A673 (cell line): ENCODE measurements around the gene NHS. TPM values are rescaled to one million over a fixed set of nuclear protein-coding genes. Genes with fewer than 3 reads are reported as not detected.

Experiments used
- BruUV-seq: library from RNA; stranded (reverse); fragments of 400-500 nt; replicated peaks from 2 replicates; lab custom pipeline; 2021; lab: Mats Ljungman, UMichigan
- CTCF ChIA-PET: fragments of 300-600 bp; sonication (Branson Sonifier 250); formaldehyde crosslinking; loops from one replicate; lab custom pipeline; 2022; ENCODE audit warnings: antibody characterized with exemption; lab: Charles Lee
- POLR2A ChIA-PET: fragments of 300-600 bp; sonication (Branson Sonifier 250); formaldehyde crosslinking; loops from one replicate; lab custom pipeline; 2022; ENCODE audit warnings: antibody characterized with exemption; ENCODE audit not compliant: low non-redundant PET; lab: Charles Lee
- DNase-seq: peaks from one replicate; pipeline ENCODE4 v3.0.0-alpha.2; 2015; ENCODE audit warnings: low spot score
- H3K27ac ChIP-seq: fragments of 200-600 bp; sonication (generic); 2 replicates; pipeline ENCODE4 v1.5.1; 2016; ENCODE audit warnings: mixed run types, low read depth, mild to moderate bottlenecking, mixed read lengths, antibody characterized with exemption, low read length; ENCODE audit not compliant: poor library complexity, severe bottlenecking
- H3K27me3 ChIP-seq: fragments of 200-600 bp; sonication (generic); replicated peaks from 2 replicates; pipeline ENCODE4 v1.6.1; 2017; ENCODE audit warnings: mixed run types, low read depth, mild to moderate bottlenecking, mixed read lengths, antibody characterized with exemption, low read length; ENCODE audit not compliant: insufficient read depth, poor library complexity
- H3K36me3 ChIP-seq: fragments of 200-600 bp; sonication (generic); 2 replicates; pipeline ENCODE4 v1.6.1; 2016; ENCODE audit warnings: mixed run types, mild to moderate bottlenecking, mixed read lengths, antibody characterized with exemption, low read length; ENCODE audit not compliant: insufficient read depth, poor library complexity, severe bottlenecking
- H3K4me1 ChIP-seq: fragments of 200-600 bp; sonication (generic); 2 replicates; pipeline ENCODE4 v1.6.1; 2017; ENCODE audit warnings: mixed run types, mild to moderate bottlenecking, mixed read lengths, antibody characterized with exemption, low read length; ENCODE audit not compliant: insufficient read depth, poor library complexity, severe bottlenecking
- H3K4me3 ChIP-seq: fragments of 200-600 bp; sonication (generic); 2 replicates; pipeline ENCODE4 v1.5.1; 2016; ENCODE audit warnings: low read depth, mixed run types, mild to moderate bottlenecking, mixed read lengths, low read length; ENCODE audit not compliant: poor library complexity, severe bottlenecking
- H3K9me3 ChIP-seq: fragments of 200-600 bp; sonication (generic); 2 replicates; pipeline ENCODE4 v1.6.1; 2016; ENCODE audit warnings: mixed run types, low read depth, mild to moderate bottlenecking, mixed read lengths, antibody characterized with exemption, low read length; ENCODE audit not compliant: poor library complexity, severe bottlenecking
- EZH2 ChIP-seq: fragments of 200-600 bp; sonication (generic); IDR thresholded peaks from 2 replicates; pipeline ENCODE4 v1.6.1; 2017; ENCODE audit warnings: borderline replicate concordance, low read depth, mild to moderate bottlenecking, mixed read lengths, antibody characterized with exemption, low read length; ENCODE audit not compliant: poor library complexity, severe bottlenecking
- intact Hi-C: fragments of 100-400 bp; cut with micrococcal nuclease; formaldehyde crosslinking; loops from one replicate; pipeline ENCODE4 v1.10.0; 2022; ENCODE audit not compliant: unreplicated experiment
- total RNA-seq: library from RNA; stranded (reverse); gene quantifications from 2 replicates; pipeline ENCODE4 v1.2.3, GENCODE V29; 2021
- TF ChIP-seq, protein P1 (sequence below): fragments of 300-800, 200-600 bp; sonication (generic); conservative IDR thresholded peaks from 2 replicates; pipeline ENCODE4 v1.5.1; 2017; ENCODE audit warnings: low read depth, mild to moderate bottlenecking, antibody characterized with exemption, low read length, moderate library complexity, mixed read lengths

NHS gene
- total RNA-seq, 1 experiment from 2014 or later: 0.37 TPM

DNA sequence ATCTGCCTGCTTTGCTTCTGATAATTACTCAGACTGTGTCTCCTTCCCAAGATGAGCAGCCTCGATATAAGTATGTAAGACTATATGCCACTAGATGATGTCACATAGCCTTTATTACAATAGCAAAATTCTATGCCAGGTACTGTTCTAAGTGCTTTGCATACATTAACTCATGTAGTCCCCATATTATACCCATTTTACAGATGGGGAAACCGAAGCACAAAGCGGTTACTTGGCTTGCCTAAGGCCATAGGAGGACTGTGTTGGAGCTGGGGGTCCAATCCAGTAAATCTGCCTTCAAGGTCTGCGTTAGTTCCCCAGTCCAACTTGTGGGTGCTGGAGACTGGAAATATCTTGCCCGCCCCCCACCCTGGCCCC lies 361.5 kb downstream of the NHS start:
- BruUV-seq: no TSS peak
- H3K36me3 ChIP-seq: no peaks in the 10 kb centered on the region
- H3K4me1 ChIP-seq: peaks cover 5% of the 10 kb centered on the region
- ChIA-PET POLR2A (no interaction called here), CTCF (no interaction called here)
- no peak for TF ChIP-seq EZH2
- TF ChIP-seq, protein P1, sequence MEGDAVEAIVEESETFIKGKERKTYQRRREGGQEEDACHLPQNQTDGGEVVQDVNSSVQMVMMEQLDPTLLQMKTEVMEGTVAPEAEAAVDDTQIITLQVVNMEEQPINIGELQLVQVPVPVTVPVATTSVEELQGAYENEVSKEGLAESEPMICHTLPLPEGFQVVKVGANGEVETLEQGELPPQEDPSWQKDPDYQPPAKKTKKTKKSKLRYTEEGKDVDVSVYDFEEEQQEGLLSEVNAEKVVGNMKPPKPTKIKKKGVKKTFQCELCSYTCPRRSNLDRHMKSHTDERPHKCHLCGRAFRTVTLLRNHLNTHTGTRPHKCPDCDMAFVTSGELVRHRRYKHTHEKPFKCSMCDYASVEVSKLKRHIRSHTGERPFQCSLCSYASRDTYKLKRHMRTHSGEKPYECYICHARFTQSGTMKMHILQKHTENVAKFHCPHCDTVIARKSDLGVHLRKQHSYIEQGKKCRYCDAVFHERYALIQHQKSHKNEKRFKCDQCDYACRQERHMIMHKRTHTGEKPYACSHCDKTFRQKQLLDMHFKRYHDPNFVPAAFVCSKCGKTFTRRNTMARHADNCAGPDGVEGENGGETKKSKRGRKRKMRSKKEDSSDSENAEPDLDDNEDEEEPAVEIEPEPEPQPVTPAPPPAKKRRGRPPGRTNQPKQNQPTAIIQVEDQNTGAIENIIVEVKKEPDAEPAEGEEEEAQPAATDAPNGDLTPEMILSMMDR: no peak
- intact Hi-C loops: no loop called here
- no peaks in the 10 kb centered on the region for H3K27me3 ChIP-seq
- H3K9me3 ChIP-seq: no peaks in the 10 kb centered on the region
- peak overlapping the region; percentile 43 for H3K4me3 ChIP-seq
- no peak for DNase-seq
- H3K27ac ChIP-seq: no peak overlapping the region

DNA sequence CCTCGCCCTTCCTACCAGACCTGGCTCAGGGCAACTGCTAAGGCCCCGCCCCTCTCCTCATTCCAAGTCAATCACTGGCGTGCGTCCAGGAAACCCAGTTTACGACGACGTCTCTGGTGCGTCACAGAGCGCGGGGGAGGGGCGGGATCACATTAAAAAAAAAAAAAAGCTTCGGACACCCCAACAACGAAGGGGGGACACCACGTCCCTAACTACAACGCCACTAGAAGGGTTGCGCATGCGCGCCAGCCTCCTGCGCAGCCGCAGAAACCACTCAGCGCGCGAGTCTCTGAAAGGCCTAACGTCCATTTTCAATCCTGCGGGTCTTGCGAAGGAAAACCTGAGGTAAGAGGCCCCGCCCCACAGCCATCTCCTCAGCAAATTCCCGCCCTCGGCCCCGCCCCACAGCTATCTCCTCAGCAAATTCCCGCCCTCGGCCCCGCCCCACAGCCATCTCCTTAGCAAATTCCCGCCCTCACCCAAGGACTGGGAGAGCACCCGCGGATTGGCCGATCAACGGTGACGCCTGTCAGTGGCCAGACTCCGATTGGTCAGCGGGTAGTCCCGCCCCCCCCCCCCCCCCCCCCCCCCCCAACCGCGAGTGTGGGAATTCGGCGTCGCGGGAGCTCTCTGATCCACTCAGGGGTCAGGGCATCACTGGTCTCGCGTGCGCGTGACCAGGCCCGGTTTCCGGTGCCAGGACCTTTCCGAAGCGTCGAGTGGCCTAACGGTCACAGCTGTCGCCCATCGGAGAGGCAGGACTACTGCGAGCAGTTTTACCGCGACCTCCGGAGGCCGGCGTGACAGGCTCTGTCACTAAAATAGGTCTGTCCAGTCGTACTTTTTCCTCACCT lies 362.1 kb downstream of the NHS start, which contains the start of gene SCML1:
TSS of gene SCML1 (plus strand) at position 638 of the 854 bp plus-strand sequence. CDS start 6,694 bp downstream, outside the sequence.
- Histone ChIP-seq H3K27ac (peak within 1 kb of the TSS; percentile 77), H3K4me3 (peak within 1 kb of the TSS; percentile 64), H3K4me1 (peaks cover 5% of the 10 kb centered on the region), H3K27me3 (no peaks in the 10 kb centered on the region), H3K9me3 (no peaks in the 10 kb centered on the region), H3K36me3 (no peaks in the 10 kb centered on the region)
- intact Hi-C loops: no loop called here
- CTCF ChIA-PET: interaction anchor here (0.6 kb wide), 2 partner anchors 61 to 182 kb away, joined by 4 read pairs; no protein-coding TSS in a partner anchor
- no TSS peak for BruUV-seq
- TF ChIP-seq, protein P1: no peak
- no peak for TF ChIP-seq EZH2
- POLR2A ChIA-PET: no interaction called here
- DNase-seq: peak; percentile 95

DNA sequence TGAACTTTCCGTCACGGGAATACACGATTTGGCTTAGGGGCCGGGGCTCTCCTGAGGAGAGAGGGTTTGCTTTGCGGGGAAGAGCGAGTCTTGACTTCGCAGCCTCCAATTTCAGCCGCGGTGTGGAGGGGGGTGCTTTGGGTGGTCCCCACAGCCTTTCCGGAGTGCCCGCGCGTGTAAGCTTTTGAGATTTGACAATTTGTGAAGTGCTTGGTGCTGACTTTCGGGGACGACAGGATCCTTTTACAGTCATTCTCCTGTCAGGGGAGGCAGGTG lies 362.6 kb downstream of the NHS start:
- Histone ChIP-seq H3K9me3 (no peaks in the 10 kb centered on the region), H3K4me3 (peak overlapping the region; percentile 64), H3K4me1 (peaks cover 5% of the 10 kb centered on the region), H3K27me3 (no peaks in the 10 kb centered on the region), H3K36me3 (no peaks in the 10 kb centered on the region), H3K27ac (peak overlapping the region; percentile 77)
- no peak for DNase-seq
- ChIA-PET CTCF (interaction anchor here (0.6 kb wide), 1 partner anchor 182 kb away, joined by 4 read pairs; no protein-coding TSS in a partner anchor), POLR2A (no interaction called here)
- no TSS peak for BruUV-seq
- TF ChIP-seq EZH2: no peak
- TF ChIP-seq, protein P1: no peak
- intact Hi-C loops: no loop called here
